Activated CD4-positive, alpha-beta T cell treated with anti-CD3 and anti-CD28 coated beads, Interleukin-2, amount 50 U/mL, for 1 hour (primary cell): ENCODE data around the gene ANKRD11.
A peak's percentile ranks its signal among the peaks of the same experiment; 100 is the strongest.

Experiments used
- DNase-seq: peaks from one replicate; pipeline ENCODE4 v3.0.0-alpha.2; 2020

ANKRD11 gene

GRCh38 chr16:89506113-89506504 is 15.7 kb upstream of the ANKRD11 start:
- DNase-seq = no peak

- DNase-seq = peak; percentile 86
These were observed 15.1 kb upstream of the ANKRD11 start for GRCh38 chr16:89505204-89506112.

DNA sequence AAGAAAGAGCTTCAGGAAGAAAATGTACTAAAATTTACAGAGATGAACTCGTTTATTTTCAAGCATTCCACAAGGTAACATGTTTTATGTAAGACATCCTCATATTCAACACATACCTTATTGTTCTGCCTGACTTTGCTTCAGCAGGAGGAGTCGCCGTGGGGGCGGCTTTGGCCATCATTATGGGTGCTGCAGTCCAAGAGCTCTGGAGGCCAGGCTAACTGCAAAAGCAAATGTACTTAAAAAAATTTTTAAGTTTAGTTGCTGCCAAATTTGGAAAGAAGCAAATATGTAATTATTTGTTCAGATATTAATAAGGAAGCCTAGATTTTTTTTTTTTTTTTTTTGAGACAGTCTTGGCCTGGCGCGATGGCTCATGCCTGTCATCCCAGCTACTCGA is 13.7 kb upstream of the ANKRD11 start:
- no peak for DNase-seq

- DNase-seq = no peak
These were observed 11.9 kb upstream of the ANKRD11 start for GRCh38 chr16:89502081-89502843.

DNA sequence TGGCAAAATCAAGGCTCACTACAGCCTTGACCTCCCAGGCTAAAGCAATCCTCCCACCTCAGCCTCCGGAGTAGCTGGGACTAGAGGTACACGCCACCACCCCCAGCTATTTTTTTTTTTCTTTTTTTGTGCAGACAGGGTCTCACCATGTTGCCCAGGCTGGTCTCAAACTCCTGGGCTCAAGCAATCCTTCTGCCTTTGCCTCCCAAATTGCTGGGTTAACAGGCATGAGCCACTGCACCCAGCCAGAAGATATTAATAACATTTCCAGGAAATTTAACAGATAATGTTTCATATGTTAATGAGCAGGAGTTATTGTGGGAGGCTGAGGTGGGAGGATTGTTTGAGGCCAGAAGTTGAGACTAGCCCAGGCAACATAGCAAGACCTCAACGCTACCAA is 9.4 kb upstream of the ANKRD11 start:
- no peak for DNase-seq

GRCh38 chr16:89498839-89499238 is 8.5 kb upstream of the ANKRD11 start:
- DNase-seq = no peak

GRCh38 chr16:89495121-89495520 is 4.8 kb upstream of the ANKRD11 start:
- DNase-seq = no peak

DNA sequence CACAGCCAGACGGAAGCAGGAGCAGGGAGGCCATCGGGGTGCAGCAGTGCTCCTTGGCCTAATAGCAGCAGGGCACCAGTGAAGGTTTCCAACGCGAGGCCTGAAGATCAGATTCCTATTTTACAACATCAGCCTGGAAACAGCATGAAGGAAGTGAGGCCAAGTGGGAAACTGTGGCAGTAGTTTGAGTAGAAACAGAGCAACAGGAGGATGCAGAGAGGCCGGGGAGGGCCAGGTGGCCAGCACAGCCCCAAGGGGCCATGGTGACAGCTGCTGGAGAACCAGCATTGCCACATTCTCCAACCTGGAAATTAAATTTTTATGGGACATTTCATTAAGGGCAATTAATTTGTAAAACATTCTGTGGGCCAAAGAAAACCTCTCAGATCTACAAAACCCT is 3.4 kb upstream of the ANKRD11 start:
- DNase-seq = no peak

DNA sequence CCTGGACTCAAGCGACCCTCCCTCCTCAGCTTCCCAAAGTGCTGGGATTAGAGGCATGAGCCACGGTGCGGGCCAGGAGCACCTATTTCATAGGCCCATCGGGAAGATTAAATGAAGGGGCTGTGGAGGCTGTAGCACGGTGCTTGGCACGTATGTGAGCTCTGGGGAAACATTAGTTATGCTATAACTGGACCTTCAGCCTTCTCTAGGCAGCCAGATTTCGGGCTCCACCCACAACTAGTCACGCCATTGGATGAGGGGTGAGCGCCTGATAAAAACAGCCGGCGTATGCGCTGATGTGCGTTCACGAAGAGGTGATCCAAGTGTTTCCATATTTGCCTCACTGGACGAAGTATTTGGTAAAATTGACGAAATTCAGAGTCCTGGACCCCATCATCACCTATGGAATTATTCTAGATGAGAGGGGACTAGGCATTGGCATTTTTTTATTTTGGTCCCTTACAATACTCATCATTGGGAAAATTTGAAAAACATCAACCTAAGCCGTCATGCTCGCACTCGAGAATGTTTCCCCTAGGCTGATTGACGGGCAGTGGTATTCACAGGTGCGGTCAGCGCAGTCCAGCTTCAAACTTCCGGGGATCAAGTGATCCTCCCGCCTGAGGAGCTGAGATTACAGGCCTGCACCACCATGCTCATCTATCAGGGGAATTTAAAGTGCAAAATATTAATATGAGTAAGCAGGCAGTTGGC is 1.8 kb upstream of the ANKRD11 start:
- no peak for DNase-seq

DNA sequence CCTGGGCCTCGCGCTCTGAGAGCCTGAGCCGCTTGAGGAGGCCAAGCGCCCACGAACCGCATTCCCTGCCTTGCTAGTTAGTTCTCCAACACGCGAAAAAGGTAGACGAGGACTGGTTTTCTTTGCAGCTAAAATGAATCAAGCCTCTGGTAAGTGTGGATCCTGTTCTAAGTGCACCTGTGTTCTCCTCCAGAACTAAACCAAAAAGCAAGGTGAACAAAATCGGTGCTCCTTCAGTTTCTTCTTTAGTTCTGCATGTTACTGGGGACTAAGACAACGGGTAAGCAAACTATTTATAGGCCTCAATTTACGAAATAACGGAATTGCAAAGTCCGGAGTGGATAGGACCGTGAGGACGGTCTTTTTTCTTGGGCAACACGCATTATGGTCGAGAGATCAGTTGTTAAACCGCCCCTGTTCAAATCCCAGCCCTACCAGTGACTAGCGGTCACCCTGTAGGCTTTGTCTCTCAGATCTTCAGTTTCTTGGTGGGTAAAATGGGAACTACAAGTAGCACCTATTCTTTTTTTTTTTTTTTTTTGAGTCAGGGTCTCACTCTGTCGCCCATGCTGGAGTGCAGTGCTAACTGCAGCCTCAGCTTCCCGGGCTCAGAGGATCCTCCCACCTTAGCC is 993 bp upstream of the ANKRD11 start:
- no peak for DNase-seq

DNA sequence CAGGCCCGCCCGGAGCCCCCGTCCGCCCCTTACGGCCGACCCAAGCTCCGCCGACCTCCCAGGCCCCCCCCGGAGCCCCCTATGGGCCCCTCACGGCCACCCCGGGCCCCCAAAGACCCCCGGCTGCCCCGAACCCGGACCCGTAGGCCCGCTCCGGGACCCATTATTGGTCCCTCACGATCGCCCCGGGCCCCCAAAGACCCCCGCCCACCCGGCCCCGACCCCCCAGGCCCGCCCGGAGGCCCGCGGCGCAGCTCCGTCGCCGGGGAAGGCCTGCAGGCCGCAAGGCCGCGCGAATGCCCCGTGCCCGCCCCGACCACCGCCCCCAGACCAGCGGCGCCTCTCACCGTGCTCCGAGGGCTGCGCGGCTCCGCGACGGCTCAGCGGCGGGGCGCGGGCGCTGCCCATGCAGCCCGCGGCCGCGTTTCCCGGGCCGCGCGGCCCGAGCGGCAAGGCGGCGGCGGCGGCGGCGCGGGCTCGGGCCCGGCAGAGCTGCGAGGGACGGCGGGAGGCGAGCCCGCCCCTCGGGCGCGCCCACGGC is 393 bp downstream of the ANKRD11 start:
- DNase-seq = no peak

DNA sequence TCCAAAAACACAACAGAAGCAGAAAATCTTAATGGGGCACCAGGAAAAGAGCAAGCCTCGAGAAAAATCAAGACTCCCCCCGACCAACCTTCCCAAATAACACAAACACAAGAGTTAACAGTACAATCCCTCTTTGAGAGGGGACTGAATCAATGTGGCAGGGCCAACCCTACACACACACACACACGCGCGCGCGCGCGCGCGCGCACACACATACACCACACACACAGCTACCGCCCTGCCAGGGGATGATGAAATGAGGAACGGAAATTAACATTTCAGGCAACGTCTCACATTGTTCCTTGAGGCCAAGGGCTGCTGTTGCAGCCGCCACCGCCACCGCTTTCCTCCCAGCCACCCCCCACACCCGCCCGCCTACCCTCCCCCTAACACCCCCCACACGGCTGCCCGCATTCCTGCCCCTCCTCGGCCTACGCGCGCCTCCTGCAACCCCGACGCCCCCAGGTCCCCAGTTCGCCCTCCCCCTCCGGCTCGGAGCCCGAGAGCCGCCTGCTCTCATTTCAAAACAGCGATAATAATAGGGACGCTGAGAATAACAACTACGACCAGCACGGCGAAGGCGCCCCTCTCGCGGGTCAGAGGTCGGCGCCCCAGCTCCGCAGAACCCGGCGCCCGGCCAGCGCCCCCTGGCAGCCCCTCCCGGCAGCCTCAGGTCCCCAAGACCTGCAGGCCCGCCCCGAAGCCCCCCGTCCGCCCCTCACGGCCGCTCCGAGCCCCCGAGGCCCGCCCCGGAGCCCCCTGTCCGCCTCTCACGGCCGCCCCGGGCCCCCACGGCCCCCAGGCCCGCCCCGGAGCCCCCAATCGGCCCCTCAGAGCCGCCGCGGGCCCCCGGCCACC is 1.1 kb downstream of the ANKRD11 start:
- DNase-seq = peak; percentile 81

- no peak for DNase-seq
These were observed 4.6 kb downstream of the ANKRD11 start for GRCh38 chr16:89485701-89486246.

GRCh38 chr16:89484923-89485679 is 5.3 kb downstream of the ANKRD11 start:
- DNase-seq = no peak

- DNase-seq = no peak
These were observed 6.3 kb downstream of the ANKRD11 start for GRCh38 chr16:89484041-89484501.

DNA sequence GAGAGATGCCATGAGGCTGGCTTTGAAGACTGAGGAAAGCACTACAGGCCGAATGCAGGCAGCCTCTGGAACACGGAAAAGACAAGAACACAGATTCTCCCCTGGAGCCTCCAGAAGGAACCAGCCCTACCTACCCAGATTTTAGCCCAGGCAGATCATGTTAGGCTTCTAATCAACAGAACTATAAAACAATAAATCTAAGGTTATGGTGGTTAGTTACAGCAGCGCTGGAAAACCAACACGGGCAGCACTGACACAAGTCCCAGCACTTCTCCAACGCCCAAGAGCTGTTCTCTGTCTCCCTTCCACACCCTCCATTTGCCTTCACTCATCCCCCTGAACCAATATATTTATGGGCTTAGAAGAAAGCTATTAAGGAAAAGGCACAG is 7.5 kb downstream of the ANKRD11 start:
- no peak for DNase-seq

DNA sequence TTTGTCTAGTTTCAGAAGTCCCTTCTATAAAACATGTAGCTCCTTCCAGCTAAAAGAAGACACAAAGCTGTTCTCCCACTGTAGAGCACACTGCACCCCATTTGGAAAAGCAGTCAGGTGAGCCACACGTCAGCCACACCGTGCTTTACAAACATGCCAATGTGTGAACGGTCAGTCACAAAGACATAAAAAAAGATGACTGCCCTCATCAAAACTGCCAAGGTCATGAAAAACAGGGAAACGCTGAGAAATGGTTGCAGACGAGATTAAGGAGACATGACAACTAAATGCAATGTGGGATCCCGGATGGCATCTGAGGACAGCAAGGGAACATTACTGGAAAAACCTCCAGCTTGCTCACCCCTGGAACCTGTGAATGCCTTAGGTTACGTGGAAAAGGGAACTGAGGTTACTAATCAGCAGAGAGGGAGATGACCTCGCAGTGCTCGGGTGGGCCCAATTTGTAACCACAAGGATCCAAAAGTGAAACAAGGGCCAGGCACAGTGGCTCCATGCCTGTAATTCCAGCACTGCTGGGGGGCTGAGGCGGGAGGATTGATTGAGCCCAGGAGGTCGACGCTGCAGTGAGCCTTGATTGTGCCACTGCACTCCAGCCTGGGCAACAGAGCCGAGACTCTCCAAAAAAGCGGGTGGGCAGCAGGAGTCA is 8.1 kb downstream of the ANKRD11 start:
- no peak for DNase-seq

- no peak for DNase-seq
These were observed 8.9 kb downstream of the ANKRD11 start for GRCh38 chr16:89481356-89481955.

DNA sequence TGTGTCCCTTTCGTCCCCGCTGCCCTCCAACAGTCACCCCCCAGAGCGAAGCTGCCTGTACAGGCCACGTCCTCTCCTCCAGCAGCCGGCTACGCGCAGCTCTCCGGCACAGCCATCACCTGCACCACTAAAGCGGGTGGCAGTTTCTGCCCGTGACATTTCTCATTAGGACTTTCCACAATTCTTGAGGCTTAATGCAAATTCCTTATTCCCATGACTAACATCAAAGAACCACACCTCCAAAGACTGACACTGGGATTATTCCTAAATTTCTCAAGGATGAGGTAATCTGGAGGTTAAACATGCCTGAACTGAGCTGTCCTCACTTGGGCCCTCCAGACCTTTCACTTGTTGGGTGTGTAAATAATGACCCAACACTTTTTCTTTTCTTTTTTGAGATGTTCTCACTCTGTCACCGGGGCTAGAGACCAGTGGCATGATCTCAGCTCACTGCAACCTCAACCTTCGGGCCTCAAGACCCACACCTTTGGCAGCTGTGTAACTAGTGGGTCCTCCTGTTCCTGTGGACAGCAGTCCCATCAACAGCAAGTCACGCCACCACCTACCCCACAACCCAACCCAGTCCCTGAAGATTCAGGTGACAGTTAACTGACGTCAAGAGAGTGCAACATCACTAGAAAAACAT is 11.7 kb downstream of the ANKRD11 start:
- no peak for DNase-seq
